A549 treated with Hydrocortisone at 1 μM for 4 hours (cell line): ENCODE measurements around the gene TAF4B. TPM values are rescaled to one million over a fixed set of nuclear protein-coding genes. Genes with fewer than 3 reads are reported as not detected.

Source experiments
- total RNA-seq: library from RNA; stranded (reverse); fragments of 200-300 nt; extraction: Qiagen RNA extraction; gene quantifications from 5 replicates; pipeline ENCODE4 v1.2.3, GENCODE V29; 2022

The TAF4B gene
- 3.5 to 5.4 TPM (median 4.5 TPM) in 5 replicates for total RNA-seq

GRCh38 chr18:26226229-26227050 is at the start of gene TAF4B:
Gene TAF4B, plus strand, starts transcription at chr18:26226445. Its CDS starts 489 bp downstream, at chr18:26226934.

Other genes starting within 250 kb of the TAF4B start
- 45.8 to 60.5 TPM (median 49.0 TPM) in 5 replicates for gene SS18, start 135.8 kb upstream of the TAF4B start, total RNA-seq
- not detected in 5 replicates for gene PSMA8, start 92.6 kb upstream of the TAF4B start, total RNA-seq